ENCODE measurements around the gene MEPCE. TPM values are rescaled to one million over a fixed set of nuclear protein-coding genes. Genes with fewer than 3 reads are reported as not detected.
"Not testable (repeated sequence)": the region's sequence is repeated elsewhere in the genome, so short reads cannot be mapped to it uniquely, and the experiment has no call there.

The MEPCE gene, protein sequence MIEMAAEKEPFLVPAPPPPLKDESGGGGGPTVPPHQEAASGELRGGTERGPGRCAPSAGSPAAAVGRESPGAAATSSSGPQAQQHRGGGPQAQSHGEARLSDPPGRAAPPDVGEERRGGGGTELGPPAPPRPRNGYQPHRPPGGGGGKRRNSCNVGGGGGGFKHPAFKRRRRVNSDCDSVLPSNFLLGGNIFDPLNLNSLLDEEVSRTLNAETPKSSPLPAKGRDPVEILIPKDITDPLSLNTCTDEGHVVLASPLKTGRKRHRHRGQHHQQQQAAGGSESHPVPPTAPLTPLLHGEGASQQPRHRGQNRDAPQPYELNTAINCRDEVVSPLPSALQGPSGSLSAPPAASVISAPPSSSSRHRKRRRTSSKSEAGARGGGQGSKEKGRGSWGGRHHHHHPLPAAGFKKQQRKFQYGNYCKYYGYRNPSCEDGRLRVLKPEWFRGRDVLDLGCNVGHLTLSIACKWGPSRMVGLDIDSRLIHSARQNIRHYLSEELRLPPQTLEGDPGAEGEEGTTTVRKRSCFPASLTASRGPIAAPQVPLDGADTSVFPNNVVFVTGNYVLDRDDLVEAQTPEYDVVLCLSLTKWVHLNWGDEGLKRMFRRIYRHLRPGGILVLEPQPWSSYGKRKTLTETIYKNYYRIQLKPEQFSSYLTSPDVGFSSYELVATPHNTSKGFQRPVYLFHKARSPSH
- 22.3 TPM for total RNA-seq

DNA sequence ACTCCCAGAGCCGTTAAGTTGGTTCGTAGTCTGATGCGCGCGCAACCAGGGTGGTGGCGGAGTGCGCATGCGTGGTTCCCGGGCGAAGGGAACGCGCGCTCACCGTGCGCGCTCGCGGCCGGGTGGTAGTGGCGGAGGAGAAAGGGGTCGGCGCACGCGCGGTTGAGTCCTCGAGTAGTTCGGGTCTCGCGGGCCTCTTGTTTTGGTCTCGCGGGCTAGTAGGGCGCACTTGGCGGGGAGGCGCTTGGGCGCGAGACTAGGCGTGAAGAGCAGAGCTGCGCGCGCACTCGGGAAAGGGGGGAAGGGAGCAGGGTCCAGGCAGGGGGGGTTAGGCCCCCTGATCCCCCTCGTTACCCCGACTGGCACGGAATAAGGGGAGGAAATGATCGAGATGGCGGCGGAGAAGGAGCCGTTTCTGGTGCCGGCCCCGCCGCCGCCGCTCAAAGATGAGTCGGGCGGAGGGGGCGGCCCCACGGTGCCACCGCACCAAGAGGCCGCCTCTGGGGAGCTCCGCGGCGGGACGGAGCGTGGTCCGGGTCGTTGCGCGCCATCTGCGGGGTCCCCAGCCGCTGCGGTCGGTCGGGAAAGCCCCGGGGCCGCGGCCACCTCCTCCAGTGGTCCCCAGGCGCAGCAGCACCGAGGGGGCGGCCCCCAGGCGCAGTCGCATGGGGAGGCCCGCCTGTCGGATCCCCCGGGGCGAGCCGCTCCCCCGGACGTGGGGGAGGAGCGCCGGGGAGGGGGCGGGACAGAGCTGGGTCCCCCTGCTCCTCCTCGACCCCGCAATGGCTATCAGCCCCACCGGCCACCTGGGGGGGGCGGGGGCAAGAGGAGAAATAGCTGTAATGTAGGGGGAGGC lies at the start of gene MEPCE:
Gene MEPCE (plus strand): TSS at position 195 of the 856 bp plus-strand sequence. CDS start 188 bp downstream, at position 383.
- ATAC-seq: peak; percentile 67

DNA sequence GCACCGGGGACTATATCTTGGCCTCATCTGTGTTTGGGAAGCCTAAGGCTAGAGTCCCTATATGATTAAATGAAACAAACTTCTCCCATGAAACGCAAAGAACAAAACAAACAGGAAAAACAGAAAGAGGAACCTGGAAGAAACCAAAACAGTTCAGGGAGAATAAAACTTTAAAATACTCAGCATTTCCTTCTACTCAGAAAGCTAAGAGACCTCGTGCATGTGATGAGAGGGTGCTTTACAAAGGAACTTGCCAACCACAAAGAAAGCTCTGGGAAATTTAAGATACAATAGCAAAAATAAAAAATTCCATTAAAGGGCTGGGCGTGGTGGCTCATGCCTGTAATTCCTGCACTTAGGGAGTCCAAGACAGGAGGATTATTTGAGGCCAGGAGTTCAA lies 49.4 kb upstream of the MEPCE start:
- ATAC-seq: no peak

DNA sequence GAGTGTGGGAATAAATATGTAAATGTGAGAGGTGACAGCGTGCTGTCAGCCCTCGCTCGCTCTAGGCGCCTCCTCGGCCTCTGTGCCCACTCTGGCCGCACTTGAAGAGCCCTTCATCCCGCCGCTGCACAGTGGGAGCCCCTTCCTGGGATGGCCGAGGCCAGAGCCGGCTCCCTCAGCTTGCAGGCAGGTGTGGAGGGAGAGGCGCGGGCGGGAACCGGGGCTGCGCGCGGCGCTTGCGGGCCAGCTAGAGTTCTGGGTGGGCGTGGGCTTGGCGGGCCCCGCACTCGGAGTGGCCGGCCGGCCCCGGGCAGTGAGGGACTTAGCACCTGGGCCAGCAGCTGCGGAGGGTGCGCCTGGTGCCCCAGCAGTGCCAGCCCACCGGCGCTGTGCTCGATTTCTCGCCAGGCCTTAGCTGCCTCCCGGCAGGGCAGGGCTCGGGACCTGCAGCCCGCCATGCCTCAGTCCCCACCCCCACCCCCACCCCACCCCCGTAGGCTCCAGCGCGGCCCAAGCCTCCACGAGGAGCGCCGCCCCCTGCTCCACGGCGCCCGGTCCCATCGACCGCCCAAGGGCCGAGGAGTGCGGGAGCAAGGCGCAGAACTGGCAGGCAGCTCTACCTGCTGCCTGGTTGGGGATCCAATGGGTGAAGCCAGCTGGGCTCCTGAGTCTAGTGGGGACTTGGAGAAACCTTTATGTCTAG lies 47.9 kb upstream of the MEPCE start:
- ATAC-seq: not testable (repeated sequence)

DNA sequence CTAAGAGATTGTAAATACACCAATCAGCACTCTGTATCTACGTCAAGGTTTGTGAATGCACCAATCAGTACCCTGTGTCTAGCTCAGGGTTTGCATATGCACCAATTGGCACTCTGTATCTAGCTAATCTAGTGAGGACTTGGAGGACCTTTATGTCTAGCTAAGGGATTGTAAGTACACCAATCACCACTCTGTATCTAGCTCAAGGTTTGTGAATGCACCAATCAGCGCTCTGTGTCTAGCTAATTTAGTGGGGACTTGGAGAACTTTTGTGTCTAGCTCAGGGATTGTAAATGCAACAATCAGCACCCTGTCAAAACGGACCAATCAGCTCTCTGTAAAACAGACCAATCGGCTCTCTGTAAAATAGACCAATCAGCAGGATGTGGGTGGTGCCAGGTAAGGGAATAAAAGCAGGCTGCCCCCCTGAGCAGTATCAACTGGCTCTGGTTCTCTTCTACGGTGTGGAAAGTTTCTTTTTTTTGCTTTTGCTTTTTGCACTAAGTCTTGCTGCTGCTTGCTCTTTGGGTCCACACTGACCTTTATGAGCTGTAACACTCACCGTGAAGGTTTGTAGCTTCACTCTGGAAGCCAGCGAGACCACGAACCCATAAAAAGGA lies 47.3 kb upstream of the MEPCE start:
- ATAC-seq: not testable (repeated sequence)

DNA sequence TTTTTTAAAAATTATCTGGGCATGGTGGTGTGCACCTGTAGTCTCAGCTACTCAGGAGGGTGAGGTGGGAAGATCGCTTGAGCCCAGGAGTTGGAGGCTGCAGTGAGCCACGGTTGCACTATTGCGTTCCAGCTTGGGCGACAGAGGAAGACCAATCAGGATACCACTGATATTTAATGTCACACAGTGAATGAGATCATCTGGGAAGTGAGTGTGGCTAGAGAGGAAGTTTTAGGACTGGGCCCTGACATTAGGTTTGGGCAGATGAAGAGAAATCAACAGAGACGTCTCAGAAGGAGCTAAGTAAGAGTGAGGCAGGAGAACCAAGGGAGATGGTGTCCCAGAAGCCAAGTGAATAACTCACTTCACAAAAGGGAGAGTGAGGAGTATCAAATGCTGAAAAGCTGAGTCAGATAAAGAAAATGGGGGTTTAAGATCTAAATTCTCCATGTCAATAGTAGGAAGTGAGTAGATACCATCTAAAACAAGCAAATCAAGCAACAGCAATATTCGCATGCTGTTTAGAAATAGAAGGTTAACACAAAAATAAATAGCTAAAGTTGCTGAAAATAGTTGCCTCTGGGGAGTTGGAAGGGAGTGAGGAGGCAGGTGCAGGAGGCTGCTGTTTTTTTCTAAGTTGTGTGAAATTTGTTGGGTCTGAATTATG lies 44.9 kb upstream of the MEPCE start:
- no peak for ATAC-seq

DNA sequence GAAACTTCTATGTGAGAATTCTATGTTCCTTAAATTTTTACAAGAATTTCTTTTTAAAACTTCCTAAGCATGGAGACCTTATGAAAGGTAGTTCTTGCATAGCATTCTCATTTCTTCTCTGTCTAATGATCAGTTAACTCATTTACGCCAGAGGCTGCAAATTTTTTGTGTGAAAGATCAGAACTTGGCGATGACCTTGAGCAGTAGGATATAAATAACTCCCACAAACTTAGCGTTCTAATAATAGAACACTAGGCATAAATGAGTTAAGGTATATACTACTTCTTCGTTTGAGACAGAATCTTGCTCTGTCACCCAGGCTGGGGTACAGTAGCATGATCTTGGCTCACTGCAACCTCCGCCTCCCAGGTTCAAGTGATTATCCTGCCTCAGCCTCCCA lies 42.7 kb upstream of the MEPCE start:
- no peak for ATAC-seq

DNA sequence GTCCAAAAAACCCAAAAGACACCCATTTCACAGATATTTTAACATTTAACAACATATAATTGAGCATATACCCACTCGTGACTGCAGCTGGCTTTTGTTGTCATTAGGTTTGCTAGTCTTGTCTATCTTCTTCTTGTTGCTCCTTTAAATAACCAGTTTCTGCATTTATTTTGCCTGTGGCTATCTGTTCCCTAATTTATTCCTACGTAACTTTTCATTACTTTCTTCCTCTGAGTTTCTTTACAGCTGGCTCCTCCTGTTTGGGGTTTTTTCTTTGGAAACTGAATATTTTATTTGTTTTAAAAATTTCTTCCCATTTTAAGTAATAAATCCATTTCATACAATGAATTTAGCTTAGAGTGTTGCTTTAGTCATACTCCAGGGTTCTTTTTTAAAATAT lies 41.9 kb upstream of the MEPCE start:
- no peak for ATAC-seq

DNA sequence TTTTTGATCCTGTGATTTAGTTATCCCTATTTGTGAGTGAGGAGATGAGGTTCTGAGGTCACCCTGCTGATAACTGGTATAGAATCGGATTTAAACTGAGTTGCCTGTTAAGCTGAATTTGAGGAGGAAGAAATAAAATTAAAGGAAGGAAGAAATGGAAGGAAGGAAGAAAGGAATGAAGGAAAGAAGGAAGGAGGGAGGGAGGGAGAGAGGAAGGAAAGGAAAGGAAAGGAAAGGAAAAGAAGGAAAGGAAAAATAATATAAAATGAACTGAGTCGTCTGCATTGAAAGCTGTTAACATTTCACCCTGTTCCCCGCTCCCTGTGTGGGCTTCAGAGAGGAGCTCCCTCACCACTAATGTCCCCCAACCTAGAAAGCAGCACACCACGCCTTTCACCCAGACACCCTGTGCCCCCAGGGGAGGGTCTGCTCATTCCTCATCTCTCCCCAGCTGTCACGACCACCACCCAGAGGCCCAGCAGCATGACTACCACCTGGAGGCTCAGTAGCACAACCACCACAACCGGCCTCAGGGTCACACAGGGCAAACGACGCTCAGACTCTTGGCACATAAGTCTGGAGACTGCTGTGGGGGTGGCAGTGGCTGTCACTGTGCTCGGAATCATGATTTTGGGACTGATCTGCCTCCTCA lies 40.1 kb upstream of the MEPCE start:
- ATAC-seq: no peak

DNA sequence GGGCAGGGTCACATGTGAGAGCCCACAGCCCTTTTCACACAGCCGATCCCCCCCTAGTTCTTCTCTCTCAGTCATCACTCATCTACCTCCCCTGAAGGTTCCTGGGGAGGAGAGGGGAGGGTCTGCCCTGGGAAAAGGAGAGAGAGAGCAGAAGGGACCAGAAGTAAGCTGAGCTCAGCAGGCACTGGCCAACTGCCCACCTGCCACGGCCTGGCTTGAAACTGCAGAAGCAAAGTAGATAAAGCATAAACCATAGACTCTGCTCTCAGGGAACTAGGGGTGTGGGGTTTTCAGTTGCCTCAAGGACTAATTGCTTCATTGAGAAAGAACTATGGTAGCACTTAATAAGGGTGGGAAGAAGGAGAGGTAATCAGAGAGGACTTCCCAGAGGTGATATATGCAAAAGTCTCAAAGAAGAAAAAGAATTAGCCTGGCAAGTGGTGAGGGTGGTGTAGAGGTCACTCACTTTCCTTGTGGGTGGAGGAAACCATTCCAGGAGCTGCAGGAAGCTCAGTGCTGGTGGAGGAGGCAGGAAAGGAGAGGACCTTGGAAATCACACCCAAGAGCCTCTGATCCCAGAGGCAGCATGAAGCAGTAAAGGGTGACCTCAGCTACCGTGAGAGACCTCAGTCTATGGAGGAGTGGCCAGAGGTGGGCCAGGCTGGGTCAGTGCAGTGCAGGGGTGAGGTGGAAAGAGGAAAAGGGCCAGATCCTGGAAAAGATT lies 39.2 kb upstream of the MEPCE start:
- ATAC-seq: peak; percentile 10

DNA sequence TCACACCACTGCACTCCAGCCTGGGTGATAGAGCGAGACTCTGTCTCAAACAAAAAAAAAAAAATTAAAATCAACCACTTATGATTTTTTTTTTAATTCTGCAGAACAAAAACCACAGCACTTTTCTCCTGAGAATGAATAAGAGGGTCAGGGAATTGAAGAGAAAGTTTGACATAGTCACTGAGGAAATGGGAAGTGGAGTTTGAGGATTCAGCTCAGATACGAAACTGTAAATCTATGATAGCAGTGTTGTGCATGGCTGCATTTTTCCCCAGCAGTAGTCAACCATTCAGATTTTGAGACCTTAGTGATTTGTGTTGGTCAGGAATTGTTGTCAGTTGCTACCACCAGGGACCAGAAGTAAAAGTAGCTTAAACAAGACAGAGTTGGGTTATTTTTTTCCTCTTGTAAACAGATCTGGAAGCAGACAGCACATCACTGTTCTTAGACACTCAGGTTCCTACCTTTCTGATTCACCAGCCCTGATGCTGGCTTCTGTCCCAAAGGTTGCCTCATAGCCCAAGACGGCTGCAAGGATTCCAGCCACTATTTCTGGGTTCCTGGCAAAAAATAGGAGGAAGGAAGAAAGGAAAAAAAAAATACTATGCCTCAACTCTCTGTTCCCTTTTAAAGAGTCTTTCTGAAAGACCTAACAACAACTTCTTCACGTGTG lies 36.3 kb upstream of the MEPCE start:
- no peak for ATAC-seq

DNA sequence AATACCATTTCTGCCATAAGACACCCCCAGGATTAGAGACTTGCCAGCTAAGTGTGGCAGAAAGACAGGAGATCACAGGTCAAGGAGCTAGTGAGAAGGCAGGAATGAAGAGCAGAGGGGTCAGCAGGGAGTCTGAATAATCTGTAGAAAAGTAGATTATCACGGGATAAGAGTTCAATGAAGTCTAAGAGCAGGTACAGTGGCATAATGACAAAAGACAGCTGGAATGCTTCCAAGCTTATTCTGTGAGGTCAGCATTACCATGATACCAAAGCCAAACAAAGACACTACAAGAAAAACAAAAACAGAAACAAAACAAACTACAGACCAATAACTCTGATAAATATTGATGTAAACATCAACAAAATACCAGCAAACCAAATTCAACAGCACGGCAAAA lies 35.6 kb upstream of the MEPCE start:
- ATAC-seq: no peak

DNA sequence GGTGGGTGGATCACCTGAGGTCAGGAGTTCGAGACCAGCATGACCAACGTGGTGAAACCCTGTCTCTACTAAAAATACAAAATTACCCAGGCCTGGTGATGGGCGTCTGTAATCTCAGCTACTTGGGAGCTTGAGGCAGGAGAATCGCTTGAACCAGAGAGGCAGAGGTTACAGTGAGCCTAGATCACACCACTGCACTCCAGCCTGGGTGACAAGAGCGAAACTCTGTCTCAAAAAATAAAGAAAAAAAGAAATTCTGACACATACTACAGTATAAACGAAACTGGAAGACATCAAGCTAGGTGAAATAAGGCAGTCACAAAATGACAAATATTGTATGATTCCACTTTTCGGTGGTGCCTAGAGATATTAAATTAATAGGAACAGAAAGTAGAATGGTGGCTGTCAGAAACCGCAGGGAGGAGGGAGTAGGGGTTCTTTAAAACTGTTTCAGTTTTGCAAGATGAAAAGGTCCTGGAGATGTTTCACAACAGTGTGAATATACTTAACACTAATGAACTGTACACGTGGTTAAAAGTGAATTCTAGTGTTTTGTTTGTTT lies 33.1 kb upstream of the MEPCE start:
- ATAC-seq: peak; percentile 31

DNA sequence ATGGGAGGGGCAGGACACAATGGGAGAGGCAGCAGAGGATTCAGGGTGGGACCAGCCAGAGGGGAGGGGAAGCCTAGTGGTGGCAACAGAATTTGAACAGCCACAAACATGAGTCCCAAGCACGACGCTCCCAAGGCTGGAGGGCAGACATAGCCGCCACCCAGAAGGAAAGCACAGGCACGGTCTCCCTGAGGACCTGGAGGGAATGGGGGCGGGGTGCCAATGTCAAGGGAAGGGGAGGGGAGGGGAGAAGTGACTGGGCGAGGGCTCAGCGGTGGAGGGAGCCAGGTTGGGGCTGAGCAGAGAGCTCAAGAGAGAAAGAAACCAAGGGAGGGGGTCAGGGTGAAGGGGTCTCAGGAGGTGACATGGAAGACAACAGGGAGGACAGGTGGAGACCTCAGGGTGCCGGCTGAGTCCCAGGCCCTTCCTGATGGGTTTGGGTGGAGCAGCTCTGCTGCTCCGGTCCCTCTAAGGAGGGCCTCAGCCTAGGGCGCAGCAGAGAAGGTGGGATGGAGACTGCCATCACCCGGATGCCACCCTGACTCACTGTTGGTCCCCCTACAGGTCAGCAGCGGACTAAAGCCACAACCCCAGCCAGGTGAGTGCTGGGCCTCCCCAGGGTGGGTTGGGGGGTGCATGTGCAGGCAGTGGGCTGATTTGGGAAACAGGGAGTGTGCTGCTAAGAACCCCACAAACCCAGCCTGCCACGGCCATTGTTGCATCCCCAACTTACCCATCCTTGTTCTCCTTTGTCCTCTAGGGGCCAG lies 32.1 kb upstream of the MEPCE start:
- peak; percentile 24 for ATAC-seq

DNA sequence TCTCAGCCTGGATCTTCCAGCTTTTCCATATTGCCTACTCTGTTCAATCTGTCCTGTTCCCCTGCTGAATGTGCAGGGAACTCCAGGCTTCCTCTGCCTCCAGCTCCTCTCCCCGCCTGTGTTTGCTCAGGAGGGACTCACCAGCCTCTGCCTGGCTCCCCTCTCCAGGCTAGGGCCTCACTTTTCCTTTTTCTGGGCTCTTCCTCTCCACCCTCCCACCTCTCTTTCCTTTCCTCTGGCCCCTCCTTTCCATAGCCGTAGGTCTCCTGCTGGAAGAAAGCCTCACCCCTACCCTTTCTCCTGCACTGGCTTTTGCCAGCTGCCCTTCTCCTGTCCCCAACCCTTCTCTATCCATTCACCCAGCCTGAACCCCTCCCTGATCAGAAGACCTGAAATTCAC lies 31.4 kb upstream of the MEPCE start:
- ATAC-seq: no peak

DNA sequence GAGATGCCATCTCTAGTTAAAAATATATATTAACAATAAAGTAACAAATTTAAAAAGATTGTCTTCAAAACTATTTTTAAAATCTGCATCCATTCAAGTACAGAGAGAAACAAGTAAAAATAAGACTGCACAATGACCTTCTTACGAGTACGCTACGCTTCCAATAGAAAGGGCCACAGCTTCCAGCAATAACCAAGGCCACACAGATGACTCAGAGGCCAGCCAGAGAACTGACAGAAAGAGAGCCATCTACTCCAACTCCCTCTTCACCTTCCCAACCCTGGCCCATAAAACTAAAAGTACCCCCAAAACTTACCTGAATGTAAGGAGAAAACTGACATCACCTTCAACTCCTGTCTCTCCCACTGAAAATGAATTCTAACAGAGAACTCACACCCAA lies 29.6 kb upstream of the MEPCE start:
- no peak for ATAC-seq

DNA sequence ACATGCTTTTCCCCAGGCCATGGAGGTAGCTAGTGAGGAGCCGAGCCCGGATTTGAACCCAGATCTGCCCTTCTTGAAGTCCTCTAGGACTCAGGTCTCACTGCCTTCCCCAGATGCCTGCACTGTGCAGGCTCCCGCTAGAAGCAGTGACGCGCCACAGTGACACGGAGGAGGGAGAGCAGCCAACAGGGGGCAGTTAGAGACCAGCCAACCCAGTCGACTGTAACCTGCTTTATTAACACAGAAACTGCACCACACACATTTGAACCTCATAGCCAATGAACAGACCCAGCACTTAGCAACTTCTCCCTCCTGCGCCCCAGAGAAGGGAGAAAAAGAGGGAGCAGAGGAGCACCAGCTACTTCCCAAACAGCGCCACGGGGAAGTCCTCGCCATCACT lies 29.0 kb upstream of the MEPCE start:
- ATAC-seq: no peak

DNA sequence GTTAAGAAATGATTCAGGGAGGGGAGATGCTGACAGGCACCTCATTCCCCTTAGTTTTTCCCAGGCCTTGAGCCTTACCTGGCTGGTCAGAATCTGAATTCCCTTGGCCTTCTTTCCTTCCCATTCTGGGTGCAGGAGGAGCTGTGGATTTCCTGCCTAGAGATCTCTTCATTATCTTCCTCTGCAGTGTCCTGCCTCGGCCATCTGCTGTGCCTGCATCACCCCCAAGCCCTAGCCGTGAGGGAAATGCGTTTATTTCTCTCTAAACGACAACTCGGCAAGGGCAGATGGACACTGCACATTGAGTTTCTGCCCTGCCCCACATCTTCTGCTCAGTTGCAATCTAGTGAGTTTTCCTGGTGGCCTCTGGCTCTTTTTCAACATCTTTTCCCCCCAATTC lies 27.8 kb upstream of the MEPCE start:
- no peak for ATAC-seq

DNA sequence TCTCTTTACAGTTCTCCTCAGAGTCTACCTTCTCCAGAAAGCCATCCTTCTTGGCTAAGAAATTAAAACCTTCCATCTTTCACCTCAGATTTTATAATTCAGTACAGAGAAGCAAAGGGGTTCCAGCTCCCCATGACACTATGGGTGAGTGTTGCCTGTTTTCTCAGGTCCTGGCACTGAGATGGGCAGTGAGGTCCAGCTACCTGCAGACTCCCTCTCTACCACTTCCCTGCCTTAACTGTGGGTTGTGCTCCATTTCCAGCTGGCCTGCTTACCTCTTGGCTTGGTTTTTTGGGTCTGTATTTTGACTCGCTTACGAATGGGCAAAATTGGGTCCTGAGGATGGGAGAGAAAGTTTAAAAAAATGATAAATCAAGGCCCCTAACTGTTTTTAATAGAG lies 27.4 kb upstream of the MEPCE start:
- no peak for ATAC-seq

DNA sequence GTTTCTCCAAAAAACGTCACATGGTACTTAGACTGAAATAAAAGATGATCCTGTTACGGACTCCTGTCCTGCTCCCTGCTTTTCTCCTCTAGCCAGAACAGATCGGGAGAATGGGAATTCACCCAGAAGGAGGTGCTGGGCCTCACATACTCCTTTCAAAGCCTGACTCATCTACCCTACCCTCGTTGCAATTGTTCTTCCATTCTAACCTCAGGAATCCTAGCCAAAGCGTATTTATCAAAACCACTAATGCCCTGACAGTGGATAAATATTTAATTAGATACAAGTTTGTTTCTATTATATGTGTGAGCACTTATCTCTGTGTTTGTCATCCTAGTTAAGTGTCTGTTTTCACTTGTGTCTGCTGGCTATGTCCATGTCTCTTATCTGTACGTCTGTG lies 22.9 kb upstream of the MEPCE start:
- peak; percentile 67 for ATAC-seq

Data from esophagus mucosa (tissue), 1 donor.